SK-N-SH treated with all-trans-retinoic acid at 6 μM for 48 hours (cell line): ENCODE results near the gene SYTL3.

ENCODE experiments used
- ARNTL ChIP-seq: fragments of 450-650 bp; formaldehyde crosslinking; IDR thresholded peaks from 2 replicates; pipeline ENCODE4 v1.5.0; 2020; ENCODE audit warnings: low read depth, mild to moderate bottlenecking, moderate library complexity, borderline replicate concordance
- CREB5 ChIP-seq: fragments of 250-450 bp; sonication (Bioruptor Pico); IDR thresholded peaks from 2 replicates; pipeline ENCODE4 v1.5.1; 2020; ENCODE audit warnings: low read depth, mild to moderate bottlenecking, moderate library complexity
- CSDC2 ChIP-seq: fragments of 250-450 bp; sonication (Bioruptor Pico); IDR thresholded peaks from 2 replicates; pipeline ENCODE4 v1.5.0; 2020; ENCODE audit warnings: mild to moderate bottlenecking, moderate library complexity
- ESRRG ChIP-seq: fragments of 250-450 bp; sonication (Bioruptor Pico); IDR thresholded peaks from 2 replicates; pipeline ENCODE4 v1.6.1; 2021; ENCODE audit warnings: mild to moderate bottlenecking
- ISL1 ChIP-seq: fragments of 250-450 bp; sonication (Bioruptor Pico); IDR thresholded peaks from 2 replicates; pipeline ENCODE4 v2.1.2; 2022; ENCODE audit warnings: mild to moderate bottlenecking, moderate library complexity
- PATZ1 ChIP-seq: fragments of 250-450 bp; sonication (Bioruptor Pico); IDR thresholded peaks from 2 replicates; pipeline ENCODE4 v1.8.0; 2020; ENCODE audit warnings: mild to moderate bottlenecking, moderate library complexity, borderline replicate concordance
- POU6F1 ChIP-seq: fragments of 250-450 bp; sonication (Bioruptor Pico); IDR thresholded peaks from 2 replicates; pipeline ENCODE4 v1.8.0; 2021; ENCODE audit warnings: low read depth, mild to moderate bottlenecking, moderate library complexity, borderline replicate concordance
- TCF4 ChIP-seq: fragments of 250-450 bp; sonication (Bioruptor Pico); IDR thresholded peaks from 2 replicates; pipeline ENCODE4 v1.8.0; 2021; ENCODE audit warnings: mild to moderate bottlenecking, moderate library complexity, borderline replicate concordance
- TSHZ2 ChIP-seq: fragments of 250-450 bp; sonication (Bioruptor Pico); IDR thresholded peaks from 2 replicates; pipeline ENCODE4 v1.5.0; 2020; ENCODE audit warnings: mild to moderate bottlenecking, moderate library complexity
- ZC3H10 ChIP-seq: fragments of 250-450 bp; sonication (Bioruptor Pico); IDR thresholded peaks from 2 replicates; pipeline ENCODE4 v1.5.1; 2021; ENCODE audit warnings: mild to moderate bottlenecking, moderate library complexity
- ZFP3 ChIP-seq: fragments of 250-450 bp; sonication (Bioruptor Pico); IDR thresholded peaks from 2 replicates; pipeline ENCODE4 v1.5.0; 2020; ENCODE audit warnings: mild to moderate bottlenecking, moderate library complexity
- ZNF70 ChIP-seq: fragments of 450-650 bp; formaldehyde crosslinking; IDR thresholded peaks from 2 replicates; pipeline ENCODE4 v1.5.0; 2020; ENCODE audit warnings: mild to moderate bottlenecking, moderate library complexity

GRCh38 chr6:158758451-158758860, 108.6 kb downstream of the SYTL3 start:
- TF ChIP-seq CREB5 (CRISPR knock-in tag), result no peak
- TF ChIP-seq CSDC2 (CRISPR knock-in tag), result no peak
- TF ChIP-seq ZC3H10, result no peak
- TF ChIP-seq PATZ1, result no peak
- TF ChIP-seq ARNTL (CRISPR knock-in tag), result no peak
- no peak for TF ChIP-seq ZFP3 (CRISPR knock-in tag)
- TF ChIP-seq TCF4 (CRISPR knock-in tag), result peak; percentile 82
- TF ChIP-seq ZNF70 (CRISPR knock-in tag), result no peak
- TF ChIP-seq ESRRG, result no peak
- TF ChIP-seq ISL1, result peak; percentile 39; the same call in 1 of the 2 replicates
- TF ChIP-seq TSHZ2 (CRISPR knock-in tag), result peak; percentile 57; the same call in 1 of the 2 replicates
- no peak for TF ChIP-seq POU6F1 (CRISPR knock-in tag)
